Measurements from ENCODE around the gene KRTAP20-4. TPM values are rescaled to one million over a fixed set of nuclear protein-coding genes. Genes with fewer than 3 reads are reported as not detected.

KRTAP20-4 gene
- polyA plus RNA-seq, 1 donor from 2014 or later: not detected

GRCh38 chr21:30628109-30628508 is 7.7 kb downstream of the KRTAP20-4 start (continued):
- TF ChIP-seq SMC3 (conservative IDR thresholded peaks at IDR 0.05; ENCODE audit: poor library complexity): no peak
- no peak for TF ChIP-seq POLR2AphosphoS5 (IDR thresholded peaks at IDR 0.05)
- TF ChIP-seq EP300 (conservative IDR thresholded peaks at IDR 0.05; ENCODE audit: poor library complexity, severe bottlenecking): no peak
- no peak for TF ChIP-seq EZH2 (IDR thresholded peaks at IDR 0.05; ENCODE audit: borderline replicate concordance, insufficient read depth, low read length, poor library complexity, severe bottlenecking)

- H3K4me3 ChIP-seq (ENCODE audit: low read length): no peak overlapping the region
- H4K20me1 ChIP-seq (ENCODE audit: insufficient read depth): no peaks in the 10 kb centered on the region
- no peaks in the 10 kb centered on the region for H3K36me3 ChIP-seq (ENCODE audit: insufficient read depth, low read length)
- H3F3A ChIP-seq (ENCODE audit: insufficient read depth, low read length, poor library complexity, severe bottlenecking): no peaks in the 10 kb centered on the region
- no peaks in the 10 kb centered on the region for H3K79me2 ChIP-seq (replicated peaks; ENCODE audit: insufficient read depth, low read length)
- H3K4me2 ChIP-seq (ENCODE audit: low read length): no peak overlapping the region
- no peak overlapping the region for H3K27ac ChIP-seq (ENCODE audit: low read length)
- TF ChIP-seq POLR2AphosphoS5 (IDR thresholded peaks at IDR 0.05): no peak
- TF ChIP-seq RAD21 (conservative IDR thresholded peaks at IDR 0.05): no peak
- no peak for TF ChIP-seq CTCF (IDR thresholded peaks at IDR 0.05; ENCODE audit: poor library complexity, severe bottlenecking)
- TF ChIP-seq TAF1 (IDR thresholded peaks at IDR 0.05; ENCODE audit: low read depth): no peak
- TF ChIP-seq REST (IDR thresholded peaks at IDR 0.05; ENCODE audit: borderline replicate concordance): no peak
- no peak for TF ChIP-seq SMC3 (conservative IDR thresholded peaks at IDR 0.05; ENCODE audit: poor library complexity)
- no peak for TF ChIP-seq EZH2 (IDR thresholded peaks at IDR 0.05; ENCODE audit: borderline replicate concordance, insufficient read depth, low read length, poor library complexity, severe bottlenecking)
- TF ChIP-seq EP300 (conservative IDR thresholded peaks at IDR 0.05; ENCODE audit: poor library complexity, severe bottlenecking): no peak
- no peak overlapping the region for H3K9ac ChIP-seq (ENCODE audit: low read length)
- no peaks in the 10 kb centered on the region for H3K9me2 ChIP-seq (ENCODE audit: insufficient read depth, low read length)
- H3K27me3 ChIP-seq (ENCODE audit: insufficient read depth, low read depth, low read length): no peaks in the 10 kb centered on the region
- peaks cover 6% of the 10 kb centered on the region for H3K9me3 ChIP-seq (ENCODE audit: low read length)
- H2AFZ ChIP-seq (ENCODE audit: low read depth, low read length): no peak overlapping the region
Observed at GRCh38 chr21:30629200-30629599, 8.8 kb downstream of the KRTAP20-4 start.

- Histone ChIP-seq H3K4me3 (ENCODE audit: low read length) (no peak within 1 kb of the TSS), H3K9me2 (ENCODE audit: insufficient read depth, low read length) (no peaks in the 10 kb centered on the region), H3K79me2 (replicated peaks; ENCODE audit: insufficient read depth, low read length) (no peaks in the 10 kb centered on the region), H3F3A (ENCODE audit: insufficient read depth, low read length, poor library complexity, severe bottlenecking) (no peaks in the 10 kb centered on the region), H3K27ac (ENCODE audit: low read length) (no peak within 1 kb of the TSS), H3K27me3 (ENCODE audit: insufficient read depth, low read depth, low read length) (no peaks in the 10 kb centered on the region), H2AFZ (ENCODE audit: low read depth, low read length) (no peak within 1 kb of the TSS), H3K36me3 (ENCODE audit: insufficient read depth, low read length) (no peaks in the 10 kb centered on the region), H4K20me1 (ENCODE audit: insufficient read depth) (no peaks in the 10 kb centered on the region), H3K9me3 (ENCODE audit: low read length) (no peaks in the 10 kb centered on the region), H3K4me2 (ENCODE audit: low read length) (no peak within 1 kb of the TSS), H3K9ac (ENCODE audit: low read length) (no peak within 1 kb of the TSS)
- no peak for TF ChIP-seq SMC3 (conservative IDR thresholded peaks at IDR 0.05; ENCODE audit: poor library complexity)
- no peak for TF ChIP-seq RAD21 (conservative IDR thresholded peaks at IDR 0.05)
- no peak for TF ChIP-seq REST (IDR thresholded peaks at IDR 0.05; ENCODE audit: borderline replicate concordance)
- TF ChIP-seq MXI1 (conservative IDR thresholded peaks at IDR 0.05; ENCODE audit: poor library complexity, severe bottlenecking): no peak
- no peak for TF ChIP-seq CTCF (IDR thresholded peaks at IDR 0.05; ENCODE audit: poor library complexity, severe bottlenecking)
- no peak for TF ChIP-seq TAF1 (IDR thresholded peaks at IDR 0.05; ENCODE audit: low read depth)
- TF ChIP-seq POLR2AphosphoS5 (IDR thresholded peaks at IDR 0.05): no peak
- no peak for TF ChIP-seq EP300 (conservative IDR thresholded peaks at IDR 0.05; ENCODE audit: poor library complexity, severe bottlenecking)
- TF ChIP-seq EZH2 (IDR thresholded peaks at IDR 0.05; ENCODE audit: borderline replicate concordance, insufficient read depth, low read length, poor library complexity, severe bottlenecking): no peak
Observed at GRCh38 chr21:30634906-30635305, 14.5 kb downstream of the KRTAP20-4 start, which contains the start of gene KRTAP20-2. Gene KRTAP20-2 (plus strand): TSS chr21:30635206. CDS start chr21:30635264, 58 bp downstream.
